Ectodermal cell (in vitro differentiated cells): Measurements from ENCODE around the gene ANP32A.

ENCODE experiments used
- H3K27ac ChIP-seq: 2 replicates; pipeline ENCODE4 v1.7.0; 2013; ENCODE audit warnings: mild to moderate bottlenecking, low read depth, low read length; ENCODE audit not compliant: insufficient read depth, poor library complexity, severe bottlenecking
- H3K27me3 ChIP-seq: 2 replicates; pipeline ENCODE4 v1.7.0; 2013; ENCODE audit warnings: mild to moderate bottlenecking, low read length; ENCODE audit not compliant: insufficient read depth, control insufficient read depth, poor library complexity, severe bottlenecking
- H3K36me3 ChIP-seq: one replicate; pipeline ENCODE4 v1.7.0; 2013; ENCODE audit warnings: low read length; ENCODE audit not compliant: control insufficient read depth, insufficient read depth
- H3K4me1 ChIP-seq: one replicate; pipeline ENCODE4 v1.7.0; 2013; ENCODE audit warnings: low read length; ENCODE audit not compliant: control insufficient read depth, insufficient read depth
- H3K4me3 ChIP-seq: 2 replicates; pipeline ENCODE4 v1.7.0; 2013; ENCODE audit warnings: low read depth, low read length, control low read depth; ENCODE audit not compliant: insufficient read depth
- H3K9me3 ChIP-seq: 2 replicates; pipeline ENCODE4 v1.7.0; 2013; ENCODE audit warnings: mild to moderate bottlenecking, low read length, moderate library complexity; ENCODE audit not compliant: control insufficient read depth
- WGBS, 2 experiments: methylation state at CpG; one replicate each; pipeline ENCODE4 v1.1.7; 2013; ENCODE audit warnings: missing lambda C conversion rate in 2 of 2; 5-methylcytosine and 5-hydroxymethylcytosine counted together

ANP32A gene

DNA sequence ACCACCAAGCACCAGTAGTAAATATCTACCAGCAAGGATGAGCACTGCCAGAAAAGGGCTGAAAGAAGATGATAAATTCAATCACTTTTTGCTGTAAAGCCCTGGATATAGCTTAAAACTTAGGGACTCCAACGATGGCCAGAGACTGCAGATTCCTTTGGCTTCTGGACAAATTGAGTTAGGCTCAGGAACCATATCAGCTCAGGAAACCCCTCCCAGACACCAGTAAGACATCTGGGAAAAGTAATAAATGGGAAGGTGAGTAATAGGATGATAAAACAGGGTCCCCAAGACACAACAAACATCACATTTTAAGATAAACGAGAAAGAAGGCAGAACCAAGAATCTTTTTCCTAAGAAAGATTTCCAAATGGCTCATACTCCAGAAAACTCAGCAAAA is 65.0 kb downstream of the ANP32A start:
- Histone ChIP-seq H3K27ac (no peak overlapping the region), H3K4me1 (no peaks in the 10 kb centered on the region), H3K4me3 (no peak overlapping the region), H3K27me3 (no peaks in the 10 kb centered on the region), H3K9me3 (no peaks in the 10 kb centered on the region), H3K36me3 (no peaks in the 10 kb centered on the region)
- 76 to 96% methylated on average over 1 to 2 of the region's 2 CpGs for WGBS, 2 experiments

DNA sequence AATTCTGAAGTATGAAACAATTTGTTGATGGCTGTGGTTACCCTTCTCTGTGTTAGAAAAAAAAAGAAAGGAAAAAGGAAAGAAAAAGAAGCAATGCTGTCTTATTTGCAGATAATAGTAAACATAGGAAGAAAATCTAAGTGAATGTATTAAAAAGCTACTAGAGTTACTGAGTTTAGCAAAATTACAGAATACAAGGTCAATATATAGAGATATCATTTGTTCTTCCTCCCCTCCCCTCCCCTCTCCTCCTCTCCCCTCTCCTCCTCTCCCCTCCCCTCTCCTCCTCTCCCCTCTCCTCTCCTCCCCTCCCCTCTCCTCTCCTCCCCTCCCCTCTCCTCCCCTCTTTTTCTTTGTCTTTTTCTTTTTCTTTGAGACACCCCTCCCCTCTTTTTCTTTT is 69.1 kb downstream of the ANP32A start:
- no peaks in the 10 kb centered on the region for H3K9me3 ChIP-seq
- H3K4me1 ChIP-seq = no peaks in the 10 kb centered on the region
- H3K4me3 ChIP-seq = no peak overlapping the region
- no peak overlapping the region for H3K27ac ChIP-seq
- no peaks in the 10 kb centered on the region for H3K27me3 ChIP-seq
- H3K36me3 ChIP-seq = no peaks in the 10 kb centered on the region

DNA sequence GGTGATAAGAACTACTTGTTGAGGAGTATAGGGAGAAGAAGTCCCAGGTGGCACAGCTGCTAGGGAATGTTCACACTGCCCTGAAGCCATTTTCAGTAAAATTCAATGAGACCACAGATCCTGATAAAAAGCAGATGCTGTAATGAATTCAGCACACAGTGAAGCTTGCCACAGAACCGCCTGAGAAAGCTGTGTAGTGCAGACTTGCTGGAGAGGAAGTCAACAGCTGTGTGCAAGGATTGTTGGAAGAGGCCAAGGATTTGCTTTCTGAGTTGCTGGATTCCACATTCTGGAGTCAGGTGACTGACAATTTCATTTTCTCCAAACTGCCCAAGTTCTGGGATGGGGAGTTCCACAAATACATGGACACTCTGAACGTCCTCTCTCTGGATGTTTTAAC is 70.9 kb downstream of the ANP32A start:
- Histone ChIP-seq H3K4me1 (no peaks in the 10 kb centered on the region), H3K9me3 (no peaks in the 10 kb centered on the region), H3K36me3 (no peaks in the 10 kb centered on the region), H3K27me3 (no peaks in the 10 kb centered on the region), H3K4me3 (no peak overlapping the region), H3K27ac (no peak overlapping the region)
- WGBS, 2 experiments = 90 to 92% methylated on average over 2 of the region's 2 CpGs

DNA sequence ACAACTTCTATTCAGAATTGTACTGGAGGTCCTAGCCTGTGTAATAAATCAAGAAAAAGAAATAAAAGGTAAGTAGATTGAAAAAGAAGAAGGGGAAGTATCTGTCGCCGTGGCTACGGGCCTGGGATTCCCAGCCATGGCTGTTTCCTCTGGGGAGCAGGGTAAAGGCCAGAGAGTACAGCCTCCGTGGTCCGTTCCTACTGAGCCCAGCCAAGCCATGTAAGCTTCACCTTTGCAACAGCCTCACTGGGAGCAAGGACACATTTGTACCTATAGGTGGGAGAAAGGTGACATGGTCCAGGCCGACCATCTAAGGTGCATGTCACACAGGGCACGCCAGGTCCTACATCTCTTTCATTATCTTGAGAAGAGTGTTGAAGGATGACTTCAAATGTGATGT is 71.3 kb downstream of the ANP32A start:
- Histone ChIP-seq H3K4me3 (no peak overlapping the region), H3K27me3 (no peaks in the 10 kb centered on the region), H3K4me1 (no peaks in the 10 kb centered on the region), H3K27ac (no peak overlapping the region), H3K9me3 (no peaks in the 10 kb centered on the region), H3K36me3 (no peaks in the 10 kb centered on the region)
- WGBS, 2 experiments = 84 to 87% methylated on average over 7 of the region's 7 CpGs

DNA sequence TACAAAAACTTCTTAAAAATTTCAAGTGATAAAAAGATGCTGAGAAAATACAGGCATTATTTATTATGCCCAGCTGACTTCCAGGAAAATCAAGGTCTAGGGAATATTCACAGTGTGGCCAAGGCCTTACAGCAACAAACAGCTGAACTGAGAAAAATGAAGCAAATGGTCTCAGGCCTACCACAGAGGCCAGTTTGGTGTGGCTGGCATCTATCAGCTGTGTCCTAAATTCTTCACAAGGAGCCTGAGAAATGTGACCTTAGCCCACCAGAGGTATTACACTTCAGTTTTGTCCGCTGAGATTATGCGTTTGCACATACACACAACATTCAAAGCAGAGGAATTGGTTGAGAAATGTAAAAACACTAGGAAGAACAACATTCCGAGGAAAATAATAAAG is 77.4 kb downstream of the ANP32A start:
- WGBS, 2 experiments = 81 to 96% methylated on average over 3 of the region's 3 CpGs
- Histone ChIP-seq H3K9me3 (no peaks in the 10 kb centered on the region), H3K27ac (no peak overlapping the region), H3K36me3 (no peaks in the 10 kb centered on the region), H3K4me3 (no peak overlapping the region), H3K27me3 (no peaks in the 10 kb centered on the region), H3K4me1 (no peaks in the 10 kb centered on the region)

DNA sequence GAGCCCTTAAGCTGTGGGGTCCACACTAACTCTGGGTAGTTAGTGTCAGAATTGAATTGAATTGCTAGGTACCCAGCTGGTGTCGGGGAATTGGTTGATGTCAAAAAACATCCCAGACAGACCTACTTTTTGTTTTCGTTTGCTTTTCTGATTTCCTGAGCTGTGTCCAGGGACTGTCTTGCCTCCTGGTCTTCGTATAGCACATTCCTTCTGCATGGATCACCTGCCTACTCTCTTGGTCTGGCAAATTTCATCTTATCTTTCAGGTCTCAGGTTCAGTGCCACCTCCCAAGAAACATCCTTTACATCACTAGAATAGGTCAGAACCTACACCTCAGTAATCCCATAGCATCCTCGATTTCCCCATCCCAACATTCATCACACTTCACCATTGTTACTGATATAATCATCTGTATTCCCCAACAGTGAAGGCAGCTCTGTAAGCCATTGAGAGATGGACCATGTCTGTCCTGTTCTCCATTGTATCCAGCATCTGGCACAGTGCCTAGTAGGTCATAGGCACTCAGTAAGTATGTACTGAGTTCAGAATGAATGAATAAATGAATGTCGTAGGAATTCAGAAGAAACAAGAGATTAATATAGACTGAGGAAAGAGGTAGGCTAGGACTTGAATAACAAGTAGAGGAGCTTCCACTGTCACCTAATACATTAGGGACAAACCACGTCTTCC is 81.2 kb downstream of the ANP32A start:
- no peaks in the 10 kb centered on the region for H3K27me3 ChIP-seq
- H3K27ac ChIP-seq = no peak overlapping the region
- H3K4me3 ChIP-seq = no peak overlapping the region
- H3K36me3 ChIP-seq = no peaks in the 10 kb centered on the region
- no peaks in the 10 kb centered on the region for H3K4me1 ChIP-seq
- H3K9me3 ChIP-seq = no peaks in the 10 kb centered on the region
- 90 to 92% methylated on average over 6 of the region's 6 CpGs for WGBS, 2 experiments

DNA sequence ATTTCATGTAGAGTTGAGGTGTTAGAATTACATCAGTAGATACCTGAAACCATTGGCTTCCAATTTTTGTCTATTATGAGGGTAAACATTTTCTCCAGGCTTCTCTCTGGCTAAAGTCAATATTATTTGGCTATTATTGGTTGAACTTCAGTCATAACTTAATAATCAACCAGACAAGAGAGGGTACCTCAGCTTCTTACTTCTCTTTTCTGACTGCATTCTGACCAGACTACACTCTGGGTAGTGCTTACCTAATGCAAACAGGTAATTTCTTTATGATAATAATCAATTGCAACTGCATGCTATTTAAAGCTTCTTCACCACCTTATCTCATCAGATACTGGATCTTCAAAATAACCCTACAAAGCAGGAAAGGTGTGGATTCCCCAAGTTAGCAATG is 85.1 kb downstream of the ANP32A start:
- Histone ChIP-seq H3K36me3 (no peaks in the 10 kb centered on the region), H3K27me3 (no peaks in the 10 kb centered on the region), H3K4me3 (no peak overlapping the region), H3K27ac (no peak overlapping the region), H3K9me3 (no peaks in the 10 kb centered on the region), H3K4me1 (no peaks in the 10 kb centered on the region)

DNA sequence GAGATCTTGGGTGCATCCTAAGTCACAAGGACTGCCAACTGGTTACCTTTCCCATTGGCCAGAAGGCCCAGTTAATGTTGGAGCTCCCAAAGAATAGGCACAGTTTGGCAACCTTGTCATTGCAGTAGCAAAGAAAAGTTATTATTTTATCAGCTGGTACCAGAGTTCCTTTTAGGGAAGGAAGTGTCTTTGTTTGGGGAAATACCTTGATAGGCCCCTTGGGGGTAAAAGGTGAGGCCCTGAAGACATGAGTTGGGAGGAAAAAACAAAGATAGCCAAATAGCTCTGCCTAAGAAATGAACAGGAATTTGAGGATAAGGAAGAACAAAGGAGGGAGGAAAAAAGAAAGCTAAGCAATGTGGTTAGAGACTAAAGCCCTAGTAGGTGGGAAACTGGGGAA is 85.8 kb downstream of the ANP32A start:
- H3K27ac ChIP-seq = no peak overlapping the region
- H3K4me1 ChIP-seq = no peaks in the 10 kb centered on the region
- no peak overlapping the region for H3K4me3 ChIP-seq
- no peaks in the 10 kb centered on the region for H3K9me3 ChIP-seq
- H3K27me3 ChIP-seq = no peaks in the 10 kb centered on the region
- no peaks in the 10 kb centered on the region for H3K36me3 ChIP-seq

DNA sequence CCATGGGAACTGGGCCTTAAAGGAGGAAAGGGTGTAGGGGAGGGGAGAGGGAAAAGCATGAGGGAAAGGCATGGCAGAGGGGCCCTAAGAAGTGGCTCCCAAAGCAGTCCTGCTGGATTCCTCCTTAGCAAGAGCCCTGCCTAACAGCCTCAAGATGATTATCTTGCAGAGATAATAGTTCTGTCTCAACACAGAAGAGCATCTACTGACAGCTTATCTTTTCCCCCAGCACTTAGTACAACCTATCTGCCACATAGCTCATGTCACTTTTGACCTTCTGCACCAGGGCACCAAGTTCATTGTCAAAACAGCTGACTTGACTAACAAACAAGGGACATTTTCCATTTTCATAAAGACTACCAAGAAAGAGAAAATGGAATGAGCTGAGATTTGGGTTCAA is 86.3 kb downstream of the ANP32A start:
- Histone ChIP-seq H3K4me1 (no peaks in the 10 kb centered on the region), H3K4me3 (no peak overlapping the region)

DNA sequence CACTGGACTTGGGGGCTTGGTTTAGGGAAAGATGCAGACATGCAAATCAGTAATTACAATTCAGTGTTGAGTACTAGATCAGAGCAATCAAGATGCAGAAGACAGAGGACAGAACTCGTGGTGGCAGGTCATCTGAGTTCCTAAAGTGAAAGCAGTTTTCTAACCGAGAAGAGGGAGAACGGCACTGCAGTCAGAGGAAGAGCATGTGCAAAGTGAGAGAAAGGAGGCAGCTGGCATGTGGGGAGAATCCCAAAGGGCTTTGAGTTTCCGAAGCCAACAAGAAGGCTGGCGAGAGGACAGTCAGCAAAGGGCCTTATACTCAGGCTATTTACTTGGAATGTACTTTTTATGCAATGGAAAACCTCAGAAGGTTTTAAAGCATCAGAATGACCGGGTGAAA is 87.0 kb downstream of the ANP32A start:
- Histone ChIP-seq H3K27ac (no peak overlapping the region), H3K9me3 (no peaks in the 10 kb centered on the region), H3K4me1 (no peaks in the 10 kb centered on the region), H3K27me3 (no peaks in the 10 kb centered on the region), H3K4me3 (no peak overlapping the region), H3K36me3 (no peaks in the 10 kb centered on the region)
- whole genome bisulfite sequencing, 2 experiments = 57 to 65% methylated on average over 5 to 6 of the region's 6 CpGs

More for the DNA sequence above, 86.3 kb downstream of the ANP32A start:
- Histone ChIP-seq H3K27ac (no peak overlapping the region), H3K27me3 (no peaks in the 10 kb centered on the region), H3K36me3 (no peaks in the 10 kb centered on the region), H3K9me3 (no peaks in the 10 kb centered on the region)

DNA sequence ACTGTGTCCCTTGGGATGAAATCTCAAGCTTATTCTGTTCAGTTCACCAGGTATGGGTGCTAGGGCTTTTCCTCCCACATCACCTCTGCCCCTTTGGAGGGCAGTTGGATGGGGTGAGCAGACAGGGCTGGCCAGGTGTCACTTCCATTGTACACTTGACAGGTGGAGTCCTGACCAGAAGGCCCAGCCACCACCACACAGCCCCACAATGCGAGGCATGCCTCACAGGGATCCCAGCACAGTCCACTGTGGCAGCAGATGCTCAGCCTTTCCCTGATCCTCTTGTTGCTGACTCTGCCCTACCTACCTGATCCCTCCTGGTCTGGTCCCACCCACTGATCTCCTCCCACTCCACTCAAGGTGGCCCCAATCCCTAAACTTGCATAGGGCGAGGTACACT is 88.2 kb downstream of the ANP32A start:
- 95 to 96% methylated on average over 2 of the region's 2 CpGs for WGBS, 2 experiments

More for the DNA sequence above, 88.2 kb downstream of the ANP32A start:
- Histone ChIP-seq H3K27ac (no peak overlapping the region), H3K27me3 (no peaks in the 10 kb centered on the region), H3K4me1 (no peaks in the 10 kb centered on the region), H3K9me3 (no peaks in the 10 kb centered on the region), H3K4me3 (no peak overlapping the region), H3K36me3 (no peaks in the 10 kb centered on the region)
